Central memory CD8-positive, alpha-beta T cell (primary cell): ENCODE data around the gene LIF.

Experiments used
- ATAC-seq: fragments of 150-1000 bp; cut with Tn5 transposase; replicated peaks from 2 replicates; pipeline ENCODE4 v1.10.0; 2022; ENCODE audit warnings: mild to moderate bottlenecking, moderate FRiP score, moderate number of reproducible peaks; ENCODE audit not compliant: poor library complexity, severe bottlenecking; ENCODE audit errors: extremely low read depth
- DNase-seq, 2 donors: peaks; one replicate each; pipeline ENCODE4 v3.0.0; 2021; ENCODE audit warnings: low spot score in 2 of 2
- H3K27ac Mint-ChIP-seq: one replicate; pipeline ENCODE4 v1.8.0; 2022; ENCODE audit warnings: low read depth, mild to moderate bottlenecking, moderate library complexity, mixed read lengths
- H3K27me3 Mint-ChIP-seq: one replicate; pipeline ENCODE4 v1.8.0; 2022; ENCODE audit warnings: mixed read lengths
- H3K36me3 Mint-ChIP-seq: one replicate; pipeline ENCODE4 v1.8.0; 2022; ENCODE audit warnings: mild to moderate bottlenecking, moderate library complexity, mixed read lengths; ENCODE audit not compliant: insufficient read depth
- H3K4me1 Mint-ChIP-seq: one replicate; pipeline ENCODE4 v1.8.0; 2022; ENCODE audit warnings: mixed read lengths
- H3K4me3 Mint-ChIP-seq: one replicate; pipeline ENCODE4 v1.8.0; 2022; ENCODE audit warnings: mild to moderate bottlenecking, moderate library complexity, mixed read lengths
- H3K9me3 Mint-ChIP-seq: one replicate; pipeline ENCODE4 v1.8.0; 2022; ENCODE audit warnings: mixed read lengths

LIF gene

DNA sequence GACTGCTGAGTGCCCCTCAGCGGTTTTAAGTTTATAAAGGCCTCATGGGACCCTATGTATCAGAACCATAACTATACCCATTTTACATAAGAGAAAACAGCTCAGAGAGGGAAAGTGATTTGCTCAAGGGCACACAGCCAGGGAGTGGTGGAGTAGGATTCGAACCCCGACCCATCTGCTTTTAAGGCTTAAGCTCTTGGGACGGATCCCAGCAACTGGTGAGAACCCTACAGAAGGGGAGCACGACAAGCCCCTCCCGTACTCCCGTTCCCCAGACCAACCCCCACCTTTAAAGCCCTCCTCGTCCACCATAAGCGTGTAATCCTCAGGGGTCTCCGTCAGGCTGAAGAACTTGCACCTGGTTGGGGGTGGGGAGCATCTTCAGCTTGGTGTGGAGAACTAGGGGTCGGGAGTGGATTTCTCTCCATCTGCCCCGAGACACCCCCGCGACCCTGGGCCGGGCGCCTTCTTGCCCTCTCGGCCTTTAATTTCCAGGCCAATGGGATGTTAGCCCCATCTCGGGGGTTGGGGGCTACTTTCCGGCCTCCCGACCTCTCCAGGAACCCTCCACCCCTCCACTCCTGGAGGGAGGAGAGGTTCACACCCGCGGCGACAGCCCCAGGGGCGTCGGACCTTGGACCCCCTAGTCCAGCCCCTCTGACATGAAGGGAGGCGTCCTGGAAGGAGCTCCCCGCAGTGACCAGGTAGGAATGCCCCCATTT lies 42.0 kb upstream of the LIF start:
- Mint-ChIP-seq H3K27ac (peak overlapping the region; percentile 55), H3K4me1 (peaks cover 29% of the 10 kb centered on the region), H3K36me3 (peaks cover 29% of the 10 kb centered on the region), H3K27me3 (no peaks in the 10 kb centered on the region), H3K9me3 (no peaks in the 10 kb centered on the region), H3K4me3 (peak overlapping the region; percentile 86)
- DNase-seq: no peak
- ATAC-seq: no peak

- H3K27ac Mint-ChIP-seq: peak overlapping the region; percentile 55
- H3K36me3 Mint-ChIP-seq: peaks cover 28% of the 10 kb centered on the region
- H3K27me3 Mint-ChIP-seq: no peaks in the 10 kb centered on the region
- peak; percentile 42 for ATAC-seq
- H3K4me3 Mint-ChIP-seq: peak overlapping the region; percentile 86
- peaks cover 29% of the 10 kb centered on the region for H3K4me1 Mint-ChIP-seq
- peak; percentile 82 to 86 for DNase-seq
- no peaks in the 10 kb centered on the region for H3K9me3 Mint-ChIP-seq
Observed at GRCh38 chr22:30287648-30288418, 41.3 kb upstream of the LIF start.

DNA sequence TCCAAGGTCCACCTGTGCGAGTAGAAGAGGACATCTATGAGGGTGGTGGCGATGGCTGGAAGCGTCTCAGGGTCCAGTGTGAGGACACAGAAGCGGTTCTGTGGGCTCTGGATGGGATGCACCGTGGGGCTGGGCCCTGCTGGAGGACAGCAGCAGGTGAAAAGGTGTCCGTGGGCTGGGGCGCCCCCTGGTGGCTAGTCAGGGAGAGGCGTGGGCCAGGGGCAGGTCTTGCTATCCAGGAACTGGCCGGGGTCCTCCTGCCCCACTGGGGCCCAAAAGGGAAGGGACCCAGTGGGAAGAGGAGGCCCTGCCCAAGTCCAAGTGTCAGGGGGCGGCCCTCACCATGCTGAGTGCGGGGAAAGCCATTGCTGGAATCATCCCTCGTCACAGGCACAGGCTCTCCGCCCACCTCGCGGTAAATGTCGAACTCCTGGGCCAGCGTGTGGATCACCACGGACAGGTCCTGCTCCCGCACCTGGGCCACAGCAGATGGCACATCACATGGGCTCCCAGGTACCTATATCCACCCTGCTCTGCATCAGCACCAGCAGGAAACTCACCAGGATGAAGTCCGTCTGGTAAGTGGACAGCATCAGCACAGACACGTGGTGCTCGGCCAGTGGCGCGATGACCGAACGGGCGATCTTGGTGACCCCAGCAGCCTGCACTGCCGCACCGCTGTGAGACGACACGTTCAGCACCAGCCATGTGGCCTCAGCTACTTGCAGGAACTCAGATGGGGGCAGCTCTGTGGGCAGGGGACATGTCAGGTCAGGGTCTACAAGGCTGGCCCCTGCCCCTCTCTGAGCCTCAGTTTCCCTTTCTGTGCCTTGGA lies 40.5 kb upstream of the LIF start:
- no peak overlapping the region for H3K4me3 Mint-ChIP-seq
- no peaks in the 10 kb centered on the region for H3K27me3 Mint-ChIP-seq
- H3K27ac Mint-ChIP-seq: no peak overlapping the region
- peaks cover 28% of the 10 kb centered on the region for H3K36me3 Mint-ChIP-seq
- H3K4me1 Mint-ChIP-seq: peaks cover 29% of the 10 kb centered on the region
- ATAC-seq: peak; percentile 29
- no peaks in the 10 kb centered on the region for H3K9me3 Mint-ChIP-seq
- DNase-seq: peak; percentile 73 to 91

DNA sequence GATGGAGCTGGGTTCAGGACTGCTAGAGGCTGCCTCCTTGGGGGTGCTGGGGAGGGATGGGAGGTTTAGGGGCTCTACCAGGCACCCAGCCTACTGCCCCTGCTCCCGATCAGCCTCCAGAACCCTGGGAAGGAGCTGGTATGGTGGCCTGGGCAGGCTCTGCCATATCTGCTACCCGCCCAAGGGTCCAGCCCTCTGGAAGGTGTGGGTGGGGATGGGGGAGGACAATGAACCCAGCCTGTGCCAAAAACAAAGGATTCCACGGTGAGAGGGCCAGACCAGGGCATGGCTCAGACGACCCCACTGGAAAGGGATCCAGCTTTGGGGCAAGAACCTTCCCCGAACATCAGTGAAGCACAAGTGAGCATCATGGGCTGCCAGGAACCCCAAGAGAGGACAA lies 39.8 kb upstream of the LIF start:
- Mint-ChIP-seq H3K27ac (no peak overlapping the region), H3K9me3 (no peaks in the 10 kb centered on the region), H3K4me1 (peaks cover 23% of the 10 kb centered on the region), H3K36me3 (peaks cover 28% of the 10 kb centered on the region), H3K4me3 (no peak overlapping the region), H3K27me3 (no peaks in the 10 kb centered on the region)
- ATAC-seq (no peak), DNase-seq (no peak)

- Mint-ChIP-seq H3K27ac (no peak overlapping the region), H3K36me3 (peaks cover 28% of the 10 kb centered on the region), H3K4me1 (peaks cover 23% of the 10 kb centered on the region), H3K4me3 (no peak overlapping the region), H3K9me3 (no peaks in the 10 kb centered on the region), H3K27me3 (no peaks in the 10 kb centered on the region)
- no peak for ATAC-seq
- no peak for DNase-seq
Observed at GRCh38 chr22:30285846-30286200, 39.3 kb upstream of the LIF start.

- Mint-ChIP-seq H3K9me3 (no peaks in the 10 kb centered on the region), H3K27ac (no peak overlapping the region), H3K4me3 (no peak overlapping the region), H3K27me3 (no peaks in the 10 kb centered on the region), H3K4me1 (peaks cover 23% of the 10 kb centered on the region), H3K36me3 (peaks cover 28% of the 10 kb centered on the region)
- DNase-seq: no peak
- no peak for ATAC-seq
Observed at GRCh38 chr22:30285176-30285845, 38.8 kb upstream of the LIF start.

- Mint-ChIP-seq H3K4me3 (no peak overlapping the region), H3K27ac (no peak overlapping the region)
Observed at GRCh38 chr22:30284666-30285065, 38.1 kb upstream of the LIF start.

GRCh38 chr22:30284172-30284571 lies 37.6 kb upstream of the LIF start:
- Mint-ChIP-seq H3K36me3 (peaks cover 20% of the 10 kb centered on the region), H3K27ac (no peak overlapping the region), H3K27me3 (peaks cover 9% of the 10 kb centered on the region), H3K4me1 (peaks cover 15% of the 10 kb centered on the region), H3K4me3 (no peak overlapping the region), H3K9me3 (no peaks in the 10 kb centered on the region)
- DNase-seq (no peak), ATAC-seq (no peak)

More at GRCh38 chr22:30284666-30285065, 38.1 kb upstream of the LIF start:
- ATAC-seq (no peak), DNase-seq (no peak)
- peaks cover 18% of the 10 kb centered on the region for H3K4me1 Mint-ChIP-seq
- H3K36me3 Mint-ChIP-seq: peaks cover 22% of the 10 kb centered on the region
- peaks cover 4% of the 10 kb centered on the region for H3K27me3 Mint-ChIP-seq
- no peaks in the 10 kb centered on the region for H3K9me3 Mint-ChIP-seq

GRCh38 chr22:30283342-30283741 lies 36.8 kb upstream of the LIF start:
- Mint-ChIP-seq H3K4me3 (no peak overlapping the region), H3K36me3 (peaks cover 15% of the 10 kb centered on the region), H3K9me3 (no peaks in the 10 kb centered on the region), H3K4me1 (peaks cover 9% of the 10 kb centered on the region), H3K27me3 (peaks cover 18% of the 10 kb centered on the region), H3K27ac (no peak overlapping the region)
- no peak for ATAC-seq
- no peak for DNase-seq

- DNase-seq: no peak
- Mint-ChIP-seq H3K4me1 (peaks cover 2% of the 10 kb centered on the region), H3K27ac (no peak overlapping the region), H3K27me3 (peaks cover 25% of the 10 kb centered on the region), H3K9me3 (no peaks in the 10 kb centered on the region), H3K4me3 (no peak overlapping the region), H3K36me3 (peaks cover 17% of the 10 kb centered on the region)
- no peak for ATAC-seq
Observed at GRCh38 chr22:30282616-30283046, 36.1 kb upstream of the LIF start.

- Mint-ChIP-seq H3K4me1 (peaks cover 9% of the 10 kb centered on the region), H3K27ac (no peak overlapping the region), H3K36me3 (peaks cover 7% of the 10 kb centered on the region), H3K9me3 (no peaks in the 10 kb centered on the region), H3K4me3 (no peak overlapping the region), H3K27me3 (peaks cover 40% of the 10 kb centered on the region)
- no peak for ATAC-seq
- no peak for DNase-seq
Observed at GRCh38 chr22:30280505-30280904, 33.9 kb upstream of the LIF start.

DNA sequence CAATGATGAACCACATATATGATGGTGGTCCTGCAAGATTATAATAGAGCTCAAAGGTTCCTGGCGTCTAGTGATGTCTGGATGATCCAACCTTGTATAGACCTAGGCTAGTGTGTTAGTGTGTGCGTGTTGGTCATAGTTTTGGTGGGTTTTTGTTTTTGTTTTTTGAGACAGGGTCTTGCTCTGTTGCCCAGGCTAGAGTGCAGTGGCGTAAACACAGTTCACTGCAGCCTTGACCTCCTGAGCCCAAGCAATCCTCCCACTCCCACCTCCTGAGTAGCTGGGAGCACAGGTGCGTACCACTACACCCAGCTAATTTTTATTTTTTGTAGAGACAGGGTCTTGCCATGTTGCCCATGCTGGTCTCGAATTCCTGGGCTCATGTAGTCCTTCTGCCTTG lies 33.4 kb upstream of the LIF start:
- H3K27me3 Mint-ChIP-seq: peaks cover 41% of the 10 kb centered on the region
- H3K36me3 Mint-ChIP-seq: peaks cover 4% of the 10 kb centered on the region
- DNase-seq (no peak), ATAC-seq (no peak)
- no peak overlapping the region for H3K27ac Mint-ChIP-seq
- H3K4me1 Mint-ChIP-seq: peaks cover 14% of the 10 kb centered on the region
- H3K4me3 Mint-ChIP-seq: no peak overlapping the region
- H3K9me3 Mint-ChIP-seq: no peaks in the 10 kb centered on the region
